HG03280 (cell line): ENCODE measurements around the gene PRR9.

Experiments
- ATAC-seq: cut with Tn5 transposase; IDR thresholded peaks from one replicate; pipeline ENCODE4 v1.9.1; 2021; ENCODE audit warnings: mild to moderate bottlenecking, moderate library complexity; ENCODE audit not compliant: unreplicated experiment

Gene PRR9

DNA sequence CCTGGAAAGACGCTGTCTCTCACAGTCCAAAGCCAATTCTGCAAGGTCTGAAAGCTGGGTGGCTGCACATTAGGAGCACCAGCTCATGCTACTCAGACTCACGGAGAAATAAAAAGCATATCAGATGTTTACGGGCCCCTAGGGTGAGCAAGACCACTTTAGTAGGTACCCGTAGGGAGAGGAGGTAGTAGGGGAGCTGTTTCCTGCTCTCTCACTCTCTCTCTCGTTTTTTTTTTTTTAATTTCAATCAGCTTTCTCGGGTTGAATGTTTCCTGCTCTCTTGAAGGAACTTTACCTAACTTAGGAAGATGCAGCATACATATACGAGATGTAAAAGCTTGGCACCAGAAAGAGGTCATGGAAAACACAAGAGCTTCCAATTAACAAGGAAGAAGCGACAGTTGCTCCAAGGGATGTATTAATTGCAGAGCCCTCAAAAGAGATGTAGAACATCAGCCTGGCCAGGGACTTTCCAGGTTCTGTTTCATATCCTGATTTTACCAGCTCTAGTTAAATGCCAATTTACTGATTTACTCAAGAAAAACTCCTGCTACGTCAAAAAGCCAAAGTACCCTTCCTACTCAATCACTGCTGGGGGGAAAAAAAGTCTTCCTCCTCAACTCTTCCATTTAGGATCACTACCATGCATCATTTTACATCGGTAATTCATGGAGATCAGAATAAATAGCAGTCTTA lies 45.2 kb downstream of the PRR9 start:
- ATAC-seq: no peak

DNA sequence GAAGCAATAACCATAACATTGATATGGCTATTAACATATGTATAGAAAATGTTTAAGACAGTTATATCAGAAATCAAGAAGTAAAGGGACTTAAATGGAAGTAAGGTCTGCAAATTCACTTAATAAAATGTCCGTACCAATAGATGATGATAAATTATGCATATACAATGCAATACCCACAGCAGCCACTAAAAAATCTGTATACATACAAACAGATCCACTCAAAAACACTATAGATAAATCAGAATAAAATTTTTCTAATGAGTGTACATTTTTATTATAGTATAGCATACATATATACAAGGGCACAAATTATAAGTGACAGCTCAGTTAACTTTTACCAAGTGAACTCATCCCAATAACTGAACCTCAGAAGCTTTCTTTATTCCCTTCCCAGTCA lies 48.1 kb downstream of the PRR9 start:
- no peak for ATAC-seq
